K562 (cell line): ENCODE data around the gene DR1. TPM values are rescaled to one million over a fixed set of nuclear protein-coding genes. Genes with fewer than 3 reads are reported as not detected.

ENCODE experiments used
- ATAC-seq: fragments of 200-7000 bp; cut with Tn5 transposase; 3 replicates; pipeline ENCODE4 v1.9.1; 2020; ENCODE audit warnings: moderate library complexity
- BruUV-seq: library from RNA; stranded (reverse); fragments of 400-500 nt; replicated peaks from 2 replicates; lab custom pipeline; 2021; lab: Mats Ljungman, UMichigan
- CTCF ChIA-PET: fragments of 300-600 bp; formaldehyde crosslinking; extraction: SDS; loops from one replicate; lab custom pipeline; 2021; ENCODE audit warnings: low intra/inter-chr PET ratio; lab: Yijun Ruan, JAX
- POLR2A ChIA-PET: fragments of 300-600, 350-650 bp; sonication (Branson Sonifier 250); formaldehyde crosslinking; extraction: SDS; loops from one replicate; lab custom pipeline; 2021; ENCODE audit warnings: antibody characterized with exemption, inconsistent platforms; lab: Yijun Ruan, JAX
- DNase-seq, 4 experiments: peaks; one replicate each; pipeline versions ENCODE4 v3.0.0 to v3.0.0-alpha.2; 2011 to 2018; ENCODE audit warnings: low spot score in 3 of 4, mixed read lengths in 3 of 4; ENCODE audit errors: extremely low read depth in 1 of 4
- FAIRE-seq: peaks from 2 replicates; lab custom pipeline; 2011; peaks lifted over from hg19 to GRCh38; lab: Jason Lieb, UNC
- H2AFZ ChIP-seq: 2 replicates; pipeline ENCODE4 v1.6.0; 2011; ENCODE audit warnings: low read depth, low read length, control low read depth, inconsistent platforms
- H3K27ac ChIP-seq: fragments of 200-600 bp; 3 replicates; pipeline ENCODE4 v1.8.0; 2011; ENCODE audit warnings: low read depth, mild to moderate bottlenecking, control low read depth, inconsistent platforms, low read length, moderate library complexity, mixed read lengths; ENCODE audit errors: extremely low read depth
- H3K27me3 ChIP-seq, 2 experiments: fragments of 300-600 bp in 1 of 2; 2 replicates in 1 of 2; 3 replicates in 1 of 2; pipeline versions ENCODE4 v1.6.0 to v1.8.0; 2011; ENCODE audit warnings: inconsistent platforms in 2 of 2, low read length in 2 of 2, mild to moderate bottlenecking in 1 of 2, mixed read lengths in 1 of 2, moderate library complexity in 1 of 2; ENCODE audit not compliant: control insufficient read depth in 2 of 2, insufficient read depth in 2 of 2
- H3K36me3 ChIP-seq: fragments of 300-600 bp; 3 replicates; pipeline ENCODE4 v1.8.0; 2011; ENCODE audit warnings: mild to moderate bottlenecking, low read length, inconsistent platforms; ENCODE audit not compliant: control insufficient read depth, insufficient read depth
- H3K4me1 ChIP-seq, 2 experiments: fragments of 200-600 bp in 1 of 2; replicated peaks in 1 of 2; 2 replicates in 1 of 2; 3 replicates in 1 of 2; pipeline versions ENCODE4 v1.5.1 to v1.8.0; 2011; ENCODE audit warnings: inconsistent platforms in 2 of 2, low read length in 2 of 2, mild to moderate bottlenecking in 1 of 2, mixed read lengths in 1 of 2, moderate library complexity in 1 of 2; ENCODE audit not compliant: control insufficient read depth in 2 of 2, insufficient read depth in 2 of 2
- H3K4me2 ChIP-seq: 2 replicates; pipeline ENCODE4 v1.6.1; 2011; ENCODE audit warnings: low read length, control low read depth, inconsistent platforms, mixed read lengths; ENCODE audit not compliant: insufficient read depth
- H3K4me3 ChIP-seq: fragments of 200-600 bp; sonication (generic), shearing (Covaris generic); 2 replicates; pipeline ENCODE4 v1.5.1; 2016; ENCODE audit warnings: control low read depth, inconsistent platforms
- H3K79me2 ChIP-seq: fragments of 200-600 bp; 3 replicates; pipeline ENCODE4 v1.8.0; 2011; ENCODE audit warnings: low read length, inconsistent platforms; ENCODE audit not compliant: control insufficient read depth, insufficient read depth
- H3K9ac ChIP-seq, 2 experiments: 2 replicates each; pipeline versions ENCODE4 v1.6.0 to v1.6.1; 2011; ENCODE audit warnings: low read depth in 2 of 2, low read length in 2 of 2, control low read depth in 1 of 2, inconsistent platforms in 1 of 2, mild to moderate bottlenecking in 1 of 2, mixed read lengths in 1 of 2; ENCODE audit not compliant: insufficient read depth in 1 of 2
- H3K9me1 ChIP-seq: one replicate; pipeline ENCODE4 v1.6.0; 2011; ENCODE audit warnings: inconsistent platforms, mild to moderate bottlenecking, low read length, moderate library complexity; ENCODE audit not compliant: control insufficient read depth, insufficient read depth
- H3K9me3 ChIP-seq: replicated peaks from 2 replicates; pipeline ENCODE4 v1.5.1; 2011; ENCODE audit warnings: low read depth, low read length, inconsistent platforms; ENCODE audit not compliant: control insufficient read depth, insufficient read depth
- H4K20me1 ChIP-seq: replicated peaks from 2 replicates; pipeline ENCODE4 v1.6.1; 2011; ENCODE audit warnings: low read length, inconsistent platforms, mixed read lengths; ENCODE audit not compliant: control insufficient read depth, insufficient read depth
- PURB ChIP-seq: sonication (generic); formaldehyde crosslinking; IDR thresholded peaks from 2 replicates; pipeline ENCODE4 v1.9.0; 2021; ENCODE audit warnings: low read depth, mild to moderate bottlenecking, missing genetic modification reagents
- RBFOX2 ChIP-seq: fragments of 200-400 bp; formaldehyde crosslinking; IDR thresholded peaks from 2 replicates; pipeline ENCODE4 v1.6.1; 2017; ENCODE audit warnings: low read depth, mild to moderate bottlenecking, low read length, moderate library complexity
- WGBS: fragments of 100-300 bp; shearing (Covaris generic); methylation state at CpG from one replicate; pipeline ENCODE4 v1.1.6; 2016; ENCODE audit warnings: low coverage, mixed read lengths; ENCODE audit not compliant: insufficient coverage; ENCODE audit errors: missing lambda C conversion rate; 5-methylcytosine and 5-hydroxymethylcytosine counted together
- in situ Hi-C: fragments of 300-500 bp; cut with MboI; formaldehyde crosslinking; loops from 4 replicates; pipeline ENCODE4 v1.15.0; 2018; ENCODE audit warnings: inconsistent platforms, mixed read lengths
- intact Hi-C: fragments of 100-400 bp; cut with micrococcal nuclease; formaldehyde crosslinking; loops from 2 replicates; pipeline ENCODE4 v1.14.2; 2022
- polyA plus RNA-seq, 8 experiments: library from polyadenylated mRNA; depleted of rRNA in 4 of 8; stranded (reverse) in 5 of 8; unstranded in 3 of 8; fragments of >200 nt; fragmentation: Nextera tagmentation in 2 of 8; fragmentation: Illumina TruSeq in 1 of 8; extraction: Ambion mirVana in 2 of 8; extraction: Trizol in 1 of 8; gene quantifications; 2 replicates each; pipeline versions ENCODE4 v1.2.1 to v1.2.3, GENCODE V29; 2011 to 2014; ENCODE audit warnings: inconsistent platforms in 1 of 8, missing spikeins in 1 of 8
- total RNA-seq, 7 experiments: library from RNA; depleted of rRNA in 6 of 7; stranded (reverse); fragments of >200 nt in 6 of 7; fragmentation: Illumina TruSeq in 2 of 7; extraction: Trizol in 2 of 7; gene quantifications; 2 replicates each; pipeline versions ENCODE4 v1.2.1 to v1.2.3, GENCODE V29; 2011 to 2021; ENCODE audit warnings: low replicate concordance in 1 of 7
- TF ChIP-seq, protein P1 (sequence below), 2 experiments: fragments of 450-650 bp; conservative IDR thresholded peaks; 2 replicates each; pipeline ENCODE4 v1.6.1; 2017; ENCODE audit warnings: mild to moderate bottlenecking in 2 of 2, moderate library complexity in 2 of 2
- TF ChIP-seq, protein P2 (sequence below): fragments of 450-650 bp; IDR thresholded peaks from 2 replicates; pipeline ENCODE4 v1.6.1; 2016

DR1 gene
- total and polyA plus RNA-seq, 9 of the 15 experiments (the other 6 are each of a cell fraction or from before 2014, with no cell fraction given): 8.1 to 78.8 (median 46.3) TPM

DNA sequence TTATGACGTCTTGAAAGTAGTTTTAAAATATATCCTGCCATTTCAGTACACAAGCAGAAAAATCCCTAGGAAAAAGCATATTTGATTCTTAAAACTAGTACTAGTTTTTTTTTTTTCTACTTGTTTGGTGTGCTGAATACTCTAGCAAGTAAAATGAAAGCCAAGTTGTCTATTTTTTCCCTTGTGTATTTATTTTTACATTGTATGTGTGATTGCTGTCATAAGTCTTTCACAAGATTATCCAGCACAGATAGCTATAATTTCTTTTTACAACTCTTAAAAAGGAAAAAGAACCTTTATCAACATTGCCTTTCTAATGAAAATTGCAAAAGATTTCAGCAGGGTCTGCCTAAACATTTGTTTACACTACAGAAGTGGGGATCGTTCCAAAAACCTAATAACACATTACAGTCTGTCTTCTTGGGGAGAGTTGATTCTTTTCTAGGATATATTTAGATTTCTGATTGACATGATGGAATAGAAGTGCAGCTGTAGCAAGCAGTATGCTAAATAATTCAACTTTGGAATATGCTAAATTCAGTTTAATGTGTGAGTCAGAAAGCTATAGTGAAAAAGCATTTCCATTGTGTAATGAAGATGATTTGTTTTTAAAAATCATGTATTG lies 2.5 kb downstream of the DR1 start:
- CTCF ChIA-PET: no interaction called here
- intact Hi-C loops: loop anchor here (5.0 kb wide), 3 partner anchors 46 to 266 kb away; no protein-coding TSS in a partner anchor

More for the DNA sequence above, 2.5 kb downstream of the DR1 start:
- 7% methylated on average over 2 of the region's 2 CpGs for WGBS
- no peak for DNase-seq
- Histone ChIP-seq H3K27ac (peak overlapping the region; percentile 4; the same call in 1 of the 3 replicates), H3K9me3 (no peaks in the 10 kb centered on the region), H3K27me3 (no peaks in the 10 kb centered on the region), H3K4me3 (peak overlapping the region; percentile 91), H3K9me1 (no peaks in the 10 kb centered on the region), H3K79me2 (peaks cover 97% of the 10 kb centered on the region), H3K9ac (peak overlapping the region in 1 of 2 experiments; percentile 100; a peak in 3 of 4 replicates), H3K4me2 (peak overlapping the region; percentile 93), H4K20me1 (peaks cover 10% of the 10 kb centered on the region; the same call in 1 of the 2 replicates), H2AFZ (no peak overlapping the region), H3K36me3 (peaks cover 29% of the 10 kb centered on the region), H3K4me1 (peaks cover 2 to 4% of the 10 kb centered on the region in 2 experiments; a peak in 4 of 5 replicates)
- TF ChIP-seq, protein P1, sequence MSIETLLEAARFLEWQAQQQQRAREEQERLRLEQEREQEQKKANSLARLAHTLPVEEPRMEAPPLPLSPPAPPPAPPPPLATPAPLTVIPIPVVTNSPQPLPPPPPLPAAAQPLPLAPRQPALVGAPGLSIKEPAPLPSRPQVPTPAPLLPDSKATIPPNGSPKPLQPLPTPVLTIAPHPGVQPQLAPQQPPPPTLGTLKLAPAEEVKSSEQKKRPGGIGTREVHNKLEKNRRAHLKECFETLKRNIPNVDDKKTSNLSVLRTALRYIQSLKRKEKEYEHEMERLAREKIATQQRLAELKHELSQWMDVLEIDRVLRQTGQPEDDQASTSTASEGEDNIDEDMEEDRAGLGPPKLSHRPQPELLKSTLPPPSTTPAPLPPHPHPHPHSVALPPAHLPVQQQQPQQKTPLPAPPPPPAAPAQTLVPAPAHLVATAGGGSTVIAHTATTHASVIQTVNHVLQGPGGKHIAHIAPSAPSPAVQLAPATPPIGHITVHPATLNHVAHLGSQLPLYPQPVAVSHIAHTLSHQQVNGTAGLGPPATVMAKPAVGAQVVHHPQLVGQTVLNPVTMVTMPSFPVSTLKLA (conservative IDR thresholded peaks at IDR 0.05): 0 out of 4 replicates have a peak, but pooled peaks of 1 of the 2 experiments have one; percentile 15
- TF ChIP-seq PURB (CRISPR knock-in tag) (no peak), RBFOX2 (peak; percentile 52)
- TF ChIP-seq, protein P2, sequence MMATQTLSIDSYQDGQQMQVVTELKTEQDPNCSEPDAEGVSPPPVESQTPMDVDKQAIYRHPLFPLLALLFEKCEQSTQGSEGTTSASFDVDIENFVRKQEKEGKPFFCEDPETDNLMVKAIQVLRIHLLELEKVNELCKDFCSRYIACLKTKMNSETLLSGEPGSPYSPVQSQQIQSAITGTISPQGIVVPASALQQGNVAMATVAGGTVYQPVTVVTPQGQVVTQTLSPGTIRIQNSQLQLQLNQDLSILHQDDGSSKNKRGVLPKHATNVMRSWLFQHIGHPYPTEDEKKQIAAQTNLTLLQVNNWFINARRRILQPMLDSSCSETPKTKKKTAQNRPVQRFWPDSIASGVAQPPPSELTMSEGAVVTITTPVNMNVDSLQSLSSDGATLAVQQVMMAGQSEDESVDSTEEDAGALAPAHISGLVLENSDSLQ: peak; percentile 54; the same call in 1 of the 2 replicates
- POLR2A ChIA-PET: interaction anchor here (0.6 kb wide), 1 partner anchor 101 kb away, joined by 4 read pairs; no protein-coding TSS in a partner anchor
- no peak for FAIRE-seq
- in situ Hi-C loops: no loop called here
- no TSS peak for BruUV-seq
- ATAC-seq: no peak
